Stimulated activated CD4-positive, alpha-beta T cell treated with anti-CD3 and anti-CD28 coated beads, TNF-alpha, amount 100 ng/mL, for 4 hours (primary cell): Measurements from ENCODE around the gene FAM181A.
A peak's percentile ranks its signal among the peaks of the same experiment; 100 is the strongest.

Experiments
- DNase-seq, 3 experiments: peaks; one replicate each; pipeline ENCODE4 v3.0.0-alpha.2; 2020; ENCODE audit warnings: low read depth in 3 of 3

FAM181A gene

GRCh38 chr14:93926873-93927799 lies at the start of gene FAM181A:
Gene FAM181A, plus strand, starts transcription at chr14:93927344. Its CDS starts 942 bp downstream, at chr14:93928286.
- no peak for DNase-seq

- no peak for DNase-seq
Measured at GRCh38 chr14:93878212-93878611, 48.9 kb upstream of the FAM181A start.

GRCh38 chr14:93878871-93879270 lies 48.3 kb upstream of the FAM181A start:
- DNase-seq, result no peak

- DNase-seq, result no peak
Measured at GRCh38 chr14:93879362-93879983, 47.7 kb upstream of the FAM181A start.

- DNase-seq, result no peak
Measured at GRCh38 chr14:93880021-93880820, 46.9 kb upstream of the FAM181A start.

GRCh38 chr14:93884950-93885349 lies 42.2 kb upstream of the FAM181A start:
- DNase-seq, result no peak

GRCh38 chr14:93888995-93889394 lies 38.1 kb upstream of the FAM181A start:
- DNase-seq, result no peak

GRCh38 chr14:93889739-93890483 lies 37.2 kb upstream of the FAM181A start:
- no peak for DNase-seq

GRCh38 chr14:93891756-93892504 lies 35.2 kb upstream of the FAM181A start:
- DNase-seq, result no peak

- DNase-seq, result no peak
Measured at GRCh38 chr14:93892505-93892839, 34.7 kb upstream of the FAM181A start.

- DNase-seq, result peak; percentile 26 to 48 (median 31)
Measured at GRCh38 chr14:93892923-93893558, 34.1 kb upstream of the FAM181A start.

- no peak for DNase-seq
Measured at GRCh38 chr14:93893661-93894261, 33.4 kb upstream of the FAM181A start.

GRCh38 chr14:93895023-93895604 lies 32.0 kb upstream of the FAM181A start:
- no peak for DNase-seq

- DNase-seq, result no peak
Measured at GRCh38 chr14:93897476-93897845, 29.7 kb upstream of the FAM181A start.

GRCh38 chr14:93898081-93898611 lies 29.0 kb upstream of the FAM181A start:
- no peak for DNase-seq

GRCh38 chr14:93898731-93899130 lies 28.4 kb upstream of the FAM181A start:
- no peak for DNase-seq

- DNase-seq, result no peak
Measured at GRCh38 chr14:93901813-93902212, 25.3 kb upstream of the FAM181A start.

GRCh38 chr14:93902619-93903307 lies 24.4 kb upstream of the FAM181A start:
- DNase-seq, result no peak
